ENCODE data around the gene TMEM190.
"Not testable (repeated sequence)": the region's sequence is repeated elsewhere in the genome, so short reads cannot be mapped to it uniquely, and the experiment has no call there.

Gene TMEM190

DNA sequence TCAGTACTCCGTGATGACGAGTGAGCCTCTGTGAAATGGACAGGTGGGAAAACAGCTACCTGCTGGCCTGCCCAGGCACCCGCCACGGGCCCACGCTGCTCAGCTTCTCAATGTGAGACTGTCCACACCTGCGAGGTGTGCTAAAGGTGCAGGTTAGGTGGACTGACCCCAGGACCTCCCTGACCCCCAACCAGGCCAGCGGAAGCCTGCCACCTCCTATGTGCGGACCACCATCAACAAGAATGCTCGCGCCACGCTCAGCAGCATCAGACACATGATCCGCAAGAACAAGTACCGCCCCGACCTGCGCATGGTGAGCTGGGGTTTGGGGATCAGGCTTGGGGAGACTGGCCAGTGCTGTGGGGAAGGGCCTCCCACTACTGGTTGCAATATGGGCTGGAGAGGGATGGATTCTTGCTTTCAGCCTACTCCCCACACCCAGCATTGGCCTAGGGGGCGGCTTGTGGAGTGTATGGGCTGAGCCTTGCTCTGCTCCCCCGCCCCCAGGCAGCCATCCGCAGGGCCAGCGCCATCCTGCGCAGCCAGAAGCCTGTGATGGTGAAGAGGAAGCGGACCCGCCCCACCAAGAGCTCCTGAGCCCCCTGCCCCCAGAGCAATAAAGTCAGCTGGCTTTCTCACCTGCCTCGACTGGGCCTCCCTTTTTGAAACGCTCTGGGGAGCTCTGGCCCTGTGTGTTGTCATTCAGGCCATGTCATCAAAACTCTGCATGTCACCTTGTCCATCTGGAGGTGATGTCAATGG lies 11.3 kb downstream of the TMEM190 start:
- in situ Hi-C loops (cut with HindIII; ENCODE audit: low sequenced_read_pairs), result no loop called here

DNA sequence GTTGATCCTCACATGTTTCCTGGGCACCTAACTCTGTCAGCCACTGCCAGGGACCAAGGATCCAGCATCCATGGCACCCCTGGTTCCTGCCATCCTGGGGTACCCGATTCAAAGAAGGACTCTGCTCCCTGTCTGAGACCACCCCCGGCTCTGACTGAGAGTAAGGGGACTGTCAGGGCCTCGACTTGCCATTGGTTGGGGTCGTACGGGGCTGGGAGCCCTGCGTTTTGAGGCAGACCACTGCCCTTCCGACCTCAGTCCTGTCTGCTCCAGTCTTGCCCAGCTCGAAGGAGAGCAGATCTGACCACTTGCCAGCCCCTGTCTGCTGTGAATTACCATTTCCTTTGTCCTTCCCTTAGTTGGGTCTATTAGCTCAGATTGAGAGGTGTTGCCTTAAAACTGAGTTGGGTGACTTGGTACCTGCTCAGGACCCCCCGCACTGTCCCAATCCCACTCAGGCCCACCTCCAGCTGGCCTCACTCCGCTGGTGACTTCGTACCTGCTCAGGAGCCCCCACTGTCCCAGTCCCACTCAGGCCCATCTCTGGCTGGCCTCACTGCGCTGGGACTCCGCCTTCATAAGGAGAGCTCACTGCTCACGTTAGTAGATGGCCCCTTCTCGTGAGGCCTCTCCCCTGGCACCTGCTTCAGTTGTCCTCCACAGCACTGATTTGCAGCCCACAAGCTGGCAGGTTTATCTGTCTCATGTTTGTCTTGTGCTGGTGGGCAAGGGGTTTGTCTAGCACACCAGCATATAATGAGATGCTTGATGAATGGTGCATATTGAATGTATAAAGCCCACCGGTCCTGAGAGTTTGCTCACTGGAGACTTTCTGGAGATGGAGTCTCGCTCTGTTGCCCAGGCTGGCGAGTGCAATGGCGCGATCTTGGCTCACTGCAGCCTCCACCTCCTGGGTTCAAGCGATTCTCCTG lies 13.0 kb downstream of the TMEM190 start:
- in situ Hi-C loops (cut with HindIII; ENCODE audit: low sequenced_read_pairs), result loop anchor here (5.0 kb wide), 2 partner anchors 42 to 92 kb away; no protein-coding TSS in a partner anchor

DNA sequence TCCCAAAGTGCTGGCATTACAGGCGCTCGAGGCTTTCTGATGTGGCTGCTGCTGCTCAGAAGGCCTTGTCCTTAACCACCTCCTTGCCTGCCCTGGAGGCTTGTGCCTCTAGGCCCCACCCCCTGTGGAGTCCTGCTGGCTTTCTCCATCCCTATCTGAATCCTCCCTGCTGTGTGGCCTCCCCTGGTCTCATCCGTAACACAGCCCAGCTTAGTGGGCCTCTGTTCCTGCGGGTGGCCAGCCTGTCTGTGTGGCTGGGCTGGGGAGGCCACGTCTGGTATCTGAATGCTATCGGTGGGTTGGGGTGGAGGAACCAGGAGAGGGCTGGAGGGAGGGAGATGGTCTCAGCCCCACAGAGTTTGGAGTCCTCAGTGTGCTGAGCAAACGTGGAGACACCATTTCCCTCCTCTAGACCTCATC lies 13.8 kb downstream of the TMEM190 start:
- in situ Hi-C loops (cut with HindIII; ENCODE audit: low sequenced_read_pairs), result loop anchor here (5.0 kb wide), 2 partner anchors 43 to 93 kb away; no protein-coding TSS in a partner anchor

DNA sequence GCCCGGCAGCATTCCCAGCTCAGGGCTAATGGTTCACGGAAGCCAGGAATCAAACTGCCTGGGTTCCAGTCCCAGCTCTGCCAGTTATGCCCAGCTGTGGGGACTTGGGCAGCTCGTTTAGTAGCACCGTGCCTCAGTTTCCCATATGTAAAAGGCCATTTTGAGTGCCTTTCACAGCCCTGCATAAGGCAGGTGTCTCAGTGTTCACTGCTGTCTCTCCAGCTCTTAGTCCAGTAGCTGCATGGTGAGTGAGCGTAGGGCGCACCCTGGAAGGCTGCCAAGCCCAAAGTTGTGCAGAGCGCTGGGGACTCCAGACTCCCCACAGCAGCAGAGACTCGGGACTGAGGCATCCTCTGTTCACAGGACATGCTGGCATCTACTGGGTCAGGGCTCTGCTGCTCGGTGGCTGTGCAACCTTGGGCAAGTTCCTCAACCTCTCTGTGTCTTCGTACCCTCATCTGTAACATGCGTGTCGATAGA lies 14.6 kb downstream of the TMEM190 start:
- in situ Hi-C loops (cut with HindIII; ENCODE audit: low sequenced_read_pairs), result loop anchor here (5.0 kb wide), 2 partner anchors 44 to 94 kb away; no protein-coding TSS in a partner anchor

GRCh38 chr19:55391702-55392615 lies 15.3 kb downstream of the TMEM190 start:
- in situ Hi-C loops (cut with HindIII; ENCODE audit: low sequenced_read_pairs), result loop anchor here (5.0 kb wide), 2 partner anchors 45 to 95 kb away; no protein-coding TSS in a partner anchor

GRCh38 chr19:55392820-55393761 lies 16.5 kb downstream of the TMEM190 start:
- in situ Hi-C loops (cut with HindIII; ENCODE audit: low sequenced_read_pairs), result loop anchor here (5.0 kb wide), 2 partner anchors 46 to 96 kb away; no protein-coding TSS in a partner anchor

DNA sequence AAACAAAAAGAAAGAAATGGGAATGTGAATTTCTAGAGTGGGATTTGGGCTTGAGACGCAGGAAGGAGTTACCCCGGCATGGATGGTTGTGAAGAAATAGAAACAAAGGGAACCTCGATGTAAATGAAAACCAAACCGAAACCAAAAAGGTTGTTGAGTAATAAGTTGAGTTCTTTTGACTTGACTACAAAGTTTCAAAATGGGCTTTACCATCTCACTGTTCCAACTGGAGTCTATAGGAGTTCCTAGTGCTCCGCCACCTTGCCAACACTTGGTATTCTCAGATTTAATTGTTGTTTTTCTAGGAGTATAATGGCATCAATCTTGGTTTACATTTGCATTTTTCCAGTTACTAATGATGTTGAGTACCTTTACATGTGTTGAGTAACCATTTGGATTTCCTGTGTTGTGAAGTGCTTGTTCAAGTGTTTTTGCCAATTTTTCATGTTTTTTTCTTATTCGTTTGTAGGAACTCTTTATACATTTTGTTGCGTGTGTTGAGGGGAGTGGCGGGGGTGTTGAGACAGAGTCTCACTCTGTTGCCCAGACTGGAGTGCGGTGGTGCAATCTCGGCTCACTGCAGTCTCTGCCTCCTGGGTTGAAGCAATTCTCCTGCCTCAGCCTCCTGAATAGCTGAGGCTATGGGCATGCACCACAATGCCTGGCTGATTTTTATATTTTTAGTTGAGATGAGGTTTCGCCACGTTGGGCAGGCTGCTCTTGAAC lies 21.7 kb downstream of the TMEM190 start:
- in situ Hi-C loops (cut with HindIII; ENCODE audit: low sequenced_read_pairs), result no loop called here

DNA sequence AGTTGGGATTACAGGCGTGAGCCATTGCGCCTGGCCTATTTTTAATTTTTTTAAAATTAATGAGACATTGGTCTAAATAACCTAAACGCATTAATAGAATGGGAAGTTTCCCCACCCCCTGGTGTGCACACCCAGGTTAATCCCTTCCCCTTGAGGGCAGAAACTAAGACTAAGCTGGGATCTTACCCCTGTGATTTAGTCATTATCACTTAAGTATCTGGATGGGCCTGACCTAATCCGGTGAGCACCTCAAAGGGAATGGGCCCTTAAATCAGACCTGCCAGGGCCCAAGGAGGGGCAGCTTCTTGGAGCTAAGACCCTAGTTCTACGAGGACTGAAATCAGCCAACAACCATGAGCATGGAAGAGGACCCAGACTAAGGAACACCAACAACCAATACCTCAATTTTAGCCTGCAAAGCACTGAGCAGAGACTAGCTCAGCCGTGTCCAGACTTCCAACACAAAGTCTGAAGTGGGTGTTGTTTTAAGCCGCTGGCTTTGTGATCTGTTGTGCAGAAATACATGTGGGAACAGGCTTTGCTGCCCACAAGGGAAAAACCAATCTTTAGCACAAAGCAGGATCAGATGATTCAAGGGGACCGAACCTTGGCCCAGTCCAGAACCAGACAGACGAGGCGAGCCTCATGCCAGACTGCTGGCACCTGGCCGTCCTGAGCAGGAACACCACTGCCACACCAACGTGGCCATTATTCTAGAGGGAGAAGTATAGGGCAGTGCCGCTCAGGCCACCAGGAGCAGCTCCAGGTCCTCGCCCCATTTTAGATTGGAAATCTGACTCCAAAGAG lies 23.9 kb downstream of the TMEM190 start:
- in situ Hi-C loops (cut with HindIII; ENCODE audit: low sequenced_read_pairs), result no loop called here

- in situ Hi-C loops (cut with HindIII; ENCODE audit: low sequenced_read_pairs), result not testable (repeated sequence)
Measured at GRCh38 chr19:55401390-55401789, 24.8 kb downstream of the TMEM190 start.

DNA sequence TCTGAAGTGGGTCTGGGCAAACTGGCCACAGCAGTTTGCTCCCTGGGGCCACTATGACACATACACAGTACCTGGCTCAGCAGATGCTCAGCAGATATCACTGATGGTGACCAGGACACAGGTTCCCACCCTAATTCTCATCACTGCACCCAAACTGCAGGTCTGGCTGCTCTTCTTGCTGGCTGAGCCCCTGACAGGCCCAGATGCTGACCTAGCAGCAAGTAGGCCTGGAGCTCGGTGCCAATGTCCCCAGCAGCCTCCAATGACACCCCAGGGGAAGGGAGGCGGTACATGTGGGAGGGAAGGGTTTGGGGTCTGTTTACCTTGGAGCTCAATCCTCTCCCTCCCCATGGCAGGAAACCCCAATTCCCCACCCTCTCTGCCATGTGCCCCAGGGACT lies 25.9 kb downstream of the TMEM190 start:
- in situ Hi-C loops (cut with HindIII; ENCODE audit: low sequenced_read_pairs), result no loop called here

GRCh38 chr19:55405638-55406037 lies 29.0 kb downstream of the TMEM190 start:
- in situ Hi-C loops (cut with HindIII; ENCODE audit: low sequenced_read_pairs), result no loop called here

- in situ Hi-C loops (cut with HindIII; ENCODE audit: low sequenced_read_pairs), result no loop called here
Measured at GRCh38 chr19:55406091-55406825, 29.6 kb downstream of the TMEM190 start.

DNA sequence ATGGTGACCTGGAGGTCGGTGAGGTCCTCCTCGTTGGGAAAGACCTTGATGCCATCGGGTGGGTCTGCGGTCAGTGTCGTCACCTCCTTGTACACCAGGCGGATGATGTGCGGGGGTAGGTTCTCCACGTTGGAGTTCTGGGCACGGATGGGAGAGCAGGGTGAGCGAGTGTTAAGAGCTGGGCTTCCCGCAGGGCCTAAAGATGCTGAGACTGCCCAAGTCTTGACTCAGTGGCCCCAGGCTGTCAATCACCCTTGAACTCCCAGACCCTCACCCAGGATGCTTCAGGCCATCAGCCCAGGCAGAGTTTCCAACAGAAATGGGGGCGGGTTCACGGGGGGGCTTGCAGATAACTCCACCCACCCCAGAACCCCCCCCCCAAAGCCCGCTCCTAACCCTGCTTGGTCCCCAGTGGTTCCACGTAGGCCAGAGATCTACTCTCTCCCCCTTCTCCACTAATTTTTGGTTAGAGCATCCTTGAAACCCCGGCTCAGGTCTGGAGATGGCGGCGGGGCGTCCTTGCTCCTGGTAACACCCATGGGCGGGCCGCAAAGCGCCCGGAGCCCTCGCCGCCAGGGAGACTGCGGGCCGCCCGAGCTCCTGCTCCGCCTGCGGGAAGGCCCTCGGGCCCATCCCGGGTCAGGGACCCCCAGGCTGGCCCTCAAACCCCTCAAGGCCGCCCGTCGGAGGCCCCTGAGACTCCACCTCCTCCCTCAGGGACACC lies 30.4 kb downstream of the TMEM190 start:
- in situ Hi-C loops (cut with HindIII; ENCODE audit: low sequenced_read_pairs), result no loop called here

- in situ Hi-C loops (cut with HindIII; ENCODE audit: low sequenced_read_pairs), result not testable (repeated sequence)
Measured at GRCh38 chr19:55407550-55407799, 30.8 kb downstream of the TMEM190 start, which contains the start of gene UBE2S. Gene UBE2S (minus strand): TSS chr19:55407788. CDS start chr19:55407589, 199 bp downstream.

- in situ Hi-C loops (cut with HindIII; ENCODE audit: low sequenced_read_pairs), result no loop called here
Measured at GRCh38 chr19:55407800-55408532, 31.3 kb downstream of the TMEM190 start.

DNA sequence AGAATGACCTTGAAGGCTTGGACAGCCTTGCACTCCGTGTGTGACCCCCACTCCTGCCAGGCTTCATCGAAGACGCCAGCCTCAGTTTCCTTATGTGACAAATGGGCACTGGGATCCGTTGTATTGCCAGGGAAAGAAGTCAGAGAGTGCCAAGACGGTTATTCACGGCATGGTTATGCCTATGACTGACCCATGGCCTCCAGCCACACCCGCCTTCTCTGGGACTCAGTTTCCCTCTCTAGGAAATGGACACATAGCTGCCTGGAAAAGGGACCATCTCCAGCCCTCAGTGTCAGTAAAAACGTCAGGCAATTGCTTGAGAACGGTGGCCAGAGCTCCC lies 31.9 kb downstream of the TMEM190 start:
- in situ Hi-C loops (cut with HindIII; ENCODE audit: low sequenced_read_pairs), result no loop called here

All from endothelial cell of hepatic sinusoid (primary cell).